Fibroblast of pulmonary artery (primary cell): ENCODE data around the gene MPRIP.
A peak's percentile ranks its signal among the peaks of the same experiment; 100 is the strongest.
"Not testable (repeated sequence)": the region's sequence is repeated elsewhere in the genome, so short reads cannot be mapped to it uniquely, and the experiment has no call there.

Experiments used
- DNase-seq: peaks from one replicate; pipeline ENCODE4 v3.0.0-alpha.2; 2010; ENCODE audit warnings: low read depth
- H3K4me3 ChIP-seq: replicated peaks from 2 replicates; pipeline ENCODE4 v1.5.1; 2011; ENCODE audit warnings: low read depth, mild to moderate bottlenecking, control low read depth, low read length, moderate library complexity
- CTCF ChIP-seq: IDR thresholded peaks from 2 replicates; pipeline ENCODE4 v1.5.1; 2011; ENCODE audit warnings: mild to moderate bottlenecking, control low read depth, low read length, inconsistent platforms; ENCODE audit errors: missing control alignments

MPRIP gene

GRCh38 chr17:17001076-17001777 lies 41.0 kb upstream of the MPRIP start:
- no peak overlapping the region for H3K4me3 ChIP-seq
- no peak for DNase-seq

GRCh38 chr17:17001874-17002520 lies 40.3 kb upstream of the MPRIP start:
- peak; percentile 82 for TF ChIP-seq CTCF
- DNase-seq, result peak; percentile 68
- H3K4me3 ChIP-seq, result no peak overlapping the region

More at GRCh38 chr17:17001076-17001777, 41.0 kb upstream of the MPRIP start:
- no peak for TF ChIP-seq CTCF

GRCh38 chr17:17002731-17003715 lies 39.2 kb upstream of the MPRIP start:
- not testable (repeated sequence) for H3K4me3 ChIP-seq, DNase-seq

GRCh38 chr17:17004251-17004996 lies 37.8 kb upstream of the MPRIP start:
- no peak for TF ChIP-seq CTCF
- DNase-seq, result no peak
- no peak overlapping the region for H3K4me3 ChIP-seq

GRCh38 chr17:17004997-17005614 lies 37.2 kb upstream of the MPRIP start:
- DNase-seq, H3K4me3 ChIP-seq: not testable (repeated sequence)

GRCh38 chr17:17007891-17008290 lies 34.4 kb upstream of the MPRIP start:
- not testable (repeated sequence) for DNase-seq, H3K4me3 ChIP-seq

GRCh38 chr17:17008621-17009397 lies 33.4 kb upstream of the MPRIP start:
- not testable (repeated sequence) for H3K4me3 ChIP-seq, DNase-seq

GRCh38 chr17:17009972-17010371 lies 32.3 kb upstream of the MPRIP start:
- DNase-seq, H3K4me3 ChIP-seq: not testable (repeated sequence)

- H3K4me3 ChIP-seq, DNase-seq: not testable (repeated sequence)
These were observed 31.7 kb upstream of the MPRIP start for GRCh38 chr17:17010545-17011034.

GRCh38 chr17:17011043-17011907 lies 31.0 kb upstream of the MPRIP start:
- not testable (repeated sequence) for H3K4me3 ChIP-seq
- DNase-seq, result peak; percentile 85

GRCh38 chr17:17013828-17014747 lies 28.2 kb upstream of the MPRIP start:
- DNase-seq, H3K4me3 ChIP-seq: not testable (repeated sequence)
